ENCODE data around the gene CA5A. TPM values are rescaled to one million over a fixed set of nuclear protein-coding genes. Genes with fewer than 3 reads are reported as not detected.

CA5A gene
- polyA plus RNA-seq, 2 of the 4 experiments (the other 2 are of a cell fraction) = not detected

GRCh38 chr16:87839542-87840270 is 96.6 kb downstream of the CA5A start:
- WGBS (ENCODE audit: missing lambda C conversion rate) = 85% methylated on average over 29 of the region's 34 CpGs
- POLR2A ChIA-PET = interaction anchor here (1.1 to 1.2 kb wide), 2 partner anchors 11 to 30 kb away, joined by 3 read pairs; partner anchors contain the start of gene SLC7A5
- FAIRE-seq = no peak

GRCh38 chr16:87838643-87839541 is 97.4 kb downstream of the CA5A start:
- Histone ChIP-seq H3K27ac (peak overlapping the region; percentile 97 to 99), H3K4me2 (peak overlapping the region; percentile 79), H3K4me1 (peaks cover 100% of the 10 kb centered on the region), H3K9me3 (no peaks in the 10 kb centered on the region), H3K4me3 (no peak overlapping the region)
- FAIRE-seq (no peak), ATAC-seq (peak in 1 of 2 experiments; percentile 3; a peak in 3 of 6 replicates), DNase-seq (ENCODE audit: low read depth in 1 of 2, low spot score in 1 of 2) (no peak)
- WGBS (ENCODE audit: missing lambda C conversion rate) = 64% methylated on average over 18 of the region's 27 CpGs
- POLR2A ChIA-PET = interaction anchor here (0.7 to 1.2 kb wide), 3 partner anchors 11 to 49 kb away, joined by 3 to 10 read pairs (median 3); partner anchors contain the start of gene SLC7A5
- CTCF ChIA-PET = interaction anchor here (1.1 to 30.2 kb wide), 7 partner anchors 10 to 62 kb away, joined by 3 to 417 read pairs (median 18); partner anchors contain the start of gene SLC7A5
- TF ChIP-seq USF2 (IDR thresholded peaks at IDR 0.05) (no peak), POLR2AphosphoS2 (conservative IDR thresholded peaks at IDR 0.05; ENCODE audit: low read length) (peak; percentile 74; the same call in 1 of the 2 replicates), FOSB (CRISPR knock-in tag; IDR thresholded peaks at IDR 0.05) (0 out of 2 replicates have a peak, but pooled peaks have one; percentile 14), CTCF (IDR thresholded peaks at IDR 0.05) (no peak), CHD2 (IDR thresholded peaks at IDR 0.05; ENCODE audit: low read length, partially characterized antibody) (no peak), MAZ (IDR thresholded peaks at IDR 0.05; ENCODE audit: borderline replicate concordance, low read depth, low read length) (no peak), JUN (IDR thresholded peaks at IDR 0.05) (peak in 1 of 2 experiments; percentile 57; a peak in 4 of 5 replicates), RCOR1 (IDR thresholded peaks at IDR 0.05; ENCODE audit: low read depth, low read length) (no peak), HOXA7 (CRISPR knock-in tag; IDR thresholded peaks at IDR 0.05) (peak; percentile 58; the same call in 1 of the 2 replicates), NFE2L2 (conservative IDR thresholded peaks at IDR 0.05; ENCODE audit: low read length) (no peak), RARB (CRISPR knock-in tag; IDR thresholded peaks at IDR 0.05) (0 out of 2 replicates have a peak, but pooled peaks have one; percentile 50), RFX5 (IDR thresholded peaks at IDR 0.05) (no peak)

More at GRCh38 chr16:87839542-87840270, 96.6 kb downstream of the CA5A start:
- Histone ChIP-seq H3K4me3 (0 out of 3 replicates have a peak overlapping the region, but pooled peaks have one; percentile 2), H3K9me3 (no peaks in the 10 kb centered on the region), H3K4me1 (peaks cover 100% of the 10 kb centered on the region), H3K4me2 (peak overlapping the region; percentile 79), H3K27ac (peak overlapping the region; percentile 97 to 99)
- DNase-seq (ENCODE audit: low read depth in 1 of 2, low spot score in 1 of 2) = no peak
- ATAC-seq = no peak
- TF ChIP-seq MAX (IDR thresholded peaks at IDR 0.05) = 0 out of 2 replicates have a peak, but pooled peaks have one; percentile 12
- TF ChIP-seq HES2 (IDR thresholded peaks at IDR 0.05) = no peak
- no peak for TF ChIP-seq CHD4 (IDR thresholded peaks at IDR 0.05; ENCODE audit: borderline replicate concordance)
- peak; percentile 11; the same call in 1 of the 2 replicates for TF ChIP-seq HOXA7 (CRISPR knock-in tag; IDR thresholded peaks at IDR 0.05)
- no peak for TF ChIP-seq HOXB5 (CRISPR knock-in tag; IDR thresholded peaks at IDR 0.05)
- TF ChIP-seq MAZ (IDR thresholded peaks at IDR 0.05; ENCODE audit: borderline replicate concordance, low read depth, low read length) = no peak
- no peak for TF ChIP-seq BHLHE40 (IDR thresholded peaks at IDR 0.05; ENCODE audit: low read depth, low read length)
- TF ChIP-seq POLR2A (IDR thresholded peaks at IDR 0.05; ENCODE audit: low read length) = 0 out of 2 replicates have a peak, but pooled peaks have one; percentile 14
- CTCF ChIA-PET = interaction anchor here (1.1 to 30.2 kb wide), 6 partner anchors 10 to 204 kb away, joined by 3 to 417 read pairs (median 12); no protein-coding TSS in a partner anchor

Small RNA genes within 50 kb of the gene (small RNA-seq; reads per million reads assigned to genes)
- gene AC127455.1 = 0 reads per million in 6 experiments

Other genes starting within 250 kb of the CA5A start
- gene KLHDC4, start 170.5 kb downstream of the CA5A start, polyA plus RNA-seq (2011; rRNA removed) = 22.6 and 25.9 TPM in 2 replicates
- gene KLHDC4, start 170.5 kb downstream of the CA5A start, polyA plus RNA-seq (2017; fragmentation: RNase III; extraction: RNeasy Plus Mini Kit Qiagen cat#74134 plus additional on column Dnase treatment) = 34.8 to 38.2 TPM (median 37.2 TPM) in 3 replicates
- gene SLC7A5, start 67.0 kb downstream of the CA5A start, polyA plus RNA-seq (2011; rRNA removed) = 265 and 326 TPM in 2 replicates
- 903 to 1,096 TPM (median 972 TPM) in 3 replicates for gene SLC7A5, start 67.0 kb downstream of the CA5A start, polyA plus RNA-seq (2017; fragmentation: RNase III; extraction: RNeasy Plus Mini Kit Qiagen cat#74134 plus additional on column Dnase treatment)
- gene BANP, start 14.9 kb upstream of the CA5A start, polyA plus RNA-seq (2011; rRNA removed) = 17.1 and 18.1 TPM in 2 replicates
- gene BANP, start 14.9 kb upstream of the CA5A start, polyA plus RNA-seq (2017; fragmentation: RNase III; extraction: RNeasy Plus Mini Kit Qiagen cat#74134 plus additional on column Dnase treatment) = 13.6 to 17.2 TPM (median 16.5 TPM) in 3 replicates

Data from A549 (cell line).